WTC11 (cell line): ENCODE measurements around the gene PMFBP1. TPM values are rescaled to one million over a fixed set of nuclear protein-coding genes. Genes with fewer than 3 reads are reported as not detected.

ENCODE experiments used
- ATAC-seq: fragments of 200-7000 bp; cut with Tn5 transposase; 2 replicates; pipeline ENCODE4 v1.10.0; 2021; ENCODE audit warnings: mild to moderate bottlenecking, moderate library complexity
- CTCF ChIA-PET: fragments of 300-600 bp; sonication (Branson Sonifier 250); formaldehyde crosslinking; loops from one replicate; lab custom pipeline; 2021; ENCODE audit warnings: antibody characterized with exemption; lab: Charles Lee
- POLR2A ChIA-PET: fragments of 350-600 bp; sonication (Branson Sonifier 250); formaldehyde crosslinking; loops from one replicate; lab custom pipeline; 2021; ENCODE audit warnings: antibody characterized with exemption; lab: Charles Lee
- DNase-seq: peaks from one replicate; pipeline ENCODE4 v3.0.0; 2021; ENCODE audit warnings: low spot score
- H3K27ac Mint-ChIP-seq: 2 replicates; pipeline ENCODE4 v1.8.0; 2021; ENCODE audit warnings: mixed read lengths
- H3K27me3 Mint-ChIP-seq: 2 replicates; pipeline ENCODE4 v1.8.0; 2021; ENCODE audit warnings: low read depth, mild to moderate bottlenecking, moderate library complexity, mixed read lengths
- H3K36me3 Mint-ChIP-seq: 2 replicates; pipeline ENCODE4 v1.8.0; 2021; ENCODE audit warnings: mixed read lengths
- H3K4me1 Mint-ChIP-seq: 2 replicates; pipeline ENCODE4 v1.8.0; 2022; ENCODE audit warnings: mixed read lengths
- H3K4me3 Mint-ChIP-seq: 2 replicates; pipeline ENCODE4 v1.8.0; 2021; ENCODE audit warnings: mild to moderate bottlenecking, moderate library complexity, mixed read lengths
- H3K9me3 Mint-ChIP-seq: 2 replicates; pipeline ENCODE4 v1.8.0; 2021; ENCODE audit warnings: mixed read lengths
- ATF3 ChIP-seq: sonication (generic); formaldehyde crosslinking; conservative IDR thresholded peaks from 2 replicates; pipeline ENCODE4 v1.8.1; 2022; ENCODE audit warnings: mild to moderate bottlenecking, missing genetic modification reagents
- ELF4 ChIP-seq: sonication (generic); formaldehyde crosslinking; IDR thresholded peaks from 2 replicates; pipeline ENCODE4 v1.8.1; 2022; ENCODE audit warnings: low read depth, mild to moderate bottlenecking, moderate library complexity, missing genetic modification reagents
- EMX1 ChIP-seq: fragments of 250-450 bp; sonication (Bioruptor Pico); IDR thresholded peaks from 2 replicates; pipeline ENCODE4 v1.8.0; 2021; ENCODE audit warnings: mild to moderate bottlenecking
- ETV6 ChIP-seq: sonication (generic); formaldehyde crosslinking; IDR thresholded peaks from 2 replicates; pipeline ENCODE4 v1.8.1; 2022; ENCODE audit warnings: mild to moderate bottlenecking, missing genetic modification reagents
- SOX15 ChIP-seq: fragments of 250-450 bp; sonication (Bioruptor Pico); IDR thresholded peaks from 2 replicates; pipeline ENCODE4 v1.9.0; 2021; ENCODE audit warnings: mild to moderate bottlenecking
- STAT6 ChIP-seq: sonication (generic); formaldehyde crosslinking; conservative IDR thresholded peaks from 2 replicates; pipeline ENCODE4 v1.8.1; 2023; ENCODE audit warnings: mild to moderate bottlenecking, low read depth, missing genetic modification reagents, moderate library complexity
- TCF7 ChIP-seq: sonication (generic); formaldehyde crosslinking; IDR thresholded peaks from 2 replicates; pipeline ENCODE4 v1.8.0; 2022; ENCODE audit warnings: mild to moderate bottlenecking, low read depth, missing genetic modification reagents, moderate library complexity
- TEAD4 ChIP-seq: sonication (generic); formaldehyde crosslinking; IDR thresholded peaks from 2 replicates; pipeline ENCODE4 v1.8.0; 2022; ENCODE audit warnings: mild to moderate bottlenecking, missing genetic modification reagents
- USF2 ChIP-seq: sonication (generic); formaldehyde crosslinking; IDR thresholded peaks from 2 replicates; pipeline ENCODE4 v1.8.1; 2023; ENCODE audit warnings: mild to moderate bottlenecking, missing genetic modification reagents, moderate library complexity
- ZNF121 ChIP-seq: sonication (generic); formaldehyde crosslinking; IDR thresholded peaks from 2 replicates; pipeline ENCODE4 v1.8.0; 2023; ENCODE audit warnings: missing genetic modification reagents
- ZNF232 ChIP-seq: sonication (generic); formaldehyde crosslinking; IDR thresholded peaks from 2 replicates; pipeline ENCODE4 v1.8.0; 2022; ENCODE audit warnings: mild to moderate bottlenecking, missing genetic modification reagents
- ZNF263 ChIP-seq: sonication (generic); formaldehyde crosslinking; IDR thresholded peaks from 2 replicates; pipeline ENCODE4 v1.8.1; 2022; ENCODE audit warnings: low read depth, mild to moderate bottlenecking, moderate library complexity, missing genetic modification reagents
- ZNF423 ChIP-seq: fragments of 250-450 bp; sonication (Bioruptor Pico); IDR thresholded peaks from 2 replicates; pipeline ENCODE4 v2.1.2; 2022; ENCODE audit warnings: mild to moderate bottlenecking, moderate library complexity
- ZNF671 ChIP-seq: fragments of 250-450 bp; sonication (Bioruptor Pico); IDR thresholded peaks from 2 replicates; pipeline ENCODE4 v1.8.0; 2021; ENCODE audit warnings: mild to moderate bottlenecking
- total RNA-seq: library from RNA; stranded (reverse); gene quantifications from 3 replicates; pipeline ENCODE4 v1.2.3, GENCODE V29; 2021
- TF ChIP-seq, protein P1 (sequence below): fragments of 250-450 bp; sonication (Bioruptor Pico); IDR thresholded peaks from 2 replicates; pipeline ENCODE4 v1.9.0; 2021; ENCODE audit warnings: mild to moderate bottlenecking
- TF ChIP-seq, protein P2 (sequence below): sonication (generic); formaldehyde crosslinking; IDR thresholded peaks from 2 replicates; pipeline ENCODE4 v1.8.1; 2023; ENCODE audit warnings: mild to moderate bottlenecking, missing genetic modification reagents

PMFBP1 gene
- total RNA-seq, 1 experiment from 2014 or later = 1.9 TPM

GRCh38 chr16:72105978-72106377, 66.0 kb downstream of the PMFBP1 start:
- peaks cover 91% of the 10 kb centered on the region for H3K36me3 Mint-ChIP-seq
- CTCF ChIA-PET = no interaction called here
- DNase-seq = no peak

DNA sequence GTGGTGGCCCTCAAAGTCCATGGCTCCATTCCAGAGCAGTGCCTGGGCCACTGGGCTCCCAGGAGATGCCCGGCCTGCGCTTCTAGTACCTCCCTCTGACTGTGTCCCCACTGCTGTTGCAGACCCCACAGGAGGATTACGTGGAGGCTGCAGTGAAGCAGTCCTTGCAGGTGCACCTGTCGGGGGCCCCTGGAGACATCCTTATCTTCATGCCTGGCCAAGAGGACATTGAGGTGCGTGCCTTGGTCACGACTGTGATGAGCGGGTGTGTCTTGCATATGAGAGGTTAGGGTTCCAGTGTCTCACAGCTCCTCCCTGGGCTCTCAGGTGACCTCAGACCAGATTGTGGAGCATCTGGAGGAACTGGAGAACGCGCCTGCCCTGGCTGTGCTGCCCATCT, 67.0 kb downstream of the PMFBP1 start:
- Mint-ChIP-seq H3K27ac (no peak overlapping the region), H3K4me3 (no peak overlapping the region), H3K27me3 (no peaks in the 10 kb centered on the region; the same call in 1 of the 2 replicates), H3K36me3 (peaks cover 90% of the 10 kb centered on the region), H3K9me3 (no peaks in the 10 kb centered on the region), H3K4me1 (no peaks in the 10 kb centered on the region)
- no peak for TF ChIP-seq SOX15 (CRISPR knock-in tag)
- no peak for TF ChIP-seq EMX1 (CRISPR knock-in tag)
- no peak for TF ChIP-seq ATF3 (CRISPR knock-in tag)
- DNase-seq = no peak
- no peak for ATAC-seq
- POLR2A ChIA-PET = no interaction called here
- CTCF ChIA-PET = no interaction called here

More at GRCh38 chr16:72105978-72106377, 66.0 kb downstream of the PMFBP1 start:
- ATAC-seq = no peak
- POLR2A ChIA-PET = no interaction called here
- no peaks in the 10 kb centered on the region for H3K4me1 Mint-ChIP-seq
- H3K27ac Mint-ChIP-seq = no peak overlapping the region
- no peaks in the 10 kb centered on the region for H3K9me3 Mint-ChIP-seq
- H3K27me3 Mint-ChIP-seq = no peaks in the 10 kb centered on the region; the same call in 1 of the 2 replicates
- TF ChIP-seq, protein P1, sequence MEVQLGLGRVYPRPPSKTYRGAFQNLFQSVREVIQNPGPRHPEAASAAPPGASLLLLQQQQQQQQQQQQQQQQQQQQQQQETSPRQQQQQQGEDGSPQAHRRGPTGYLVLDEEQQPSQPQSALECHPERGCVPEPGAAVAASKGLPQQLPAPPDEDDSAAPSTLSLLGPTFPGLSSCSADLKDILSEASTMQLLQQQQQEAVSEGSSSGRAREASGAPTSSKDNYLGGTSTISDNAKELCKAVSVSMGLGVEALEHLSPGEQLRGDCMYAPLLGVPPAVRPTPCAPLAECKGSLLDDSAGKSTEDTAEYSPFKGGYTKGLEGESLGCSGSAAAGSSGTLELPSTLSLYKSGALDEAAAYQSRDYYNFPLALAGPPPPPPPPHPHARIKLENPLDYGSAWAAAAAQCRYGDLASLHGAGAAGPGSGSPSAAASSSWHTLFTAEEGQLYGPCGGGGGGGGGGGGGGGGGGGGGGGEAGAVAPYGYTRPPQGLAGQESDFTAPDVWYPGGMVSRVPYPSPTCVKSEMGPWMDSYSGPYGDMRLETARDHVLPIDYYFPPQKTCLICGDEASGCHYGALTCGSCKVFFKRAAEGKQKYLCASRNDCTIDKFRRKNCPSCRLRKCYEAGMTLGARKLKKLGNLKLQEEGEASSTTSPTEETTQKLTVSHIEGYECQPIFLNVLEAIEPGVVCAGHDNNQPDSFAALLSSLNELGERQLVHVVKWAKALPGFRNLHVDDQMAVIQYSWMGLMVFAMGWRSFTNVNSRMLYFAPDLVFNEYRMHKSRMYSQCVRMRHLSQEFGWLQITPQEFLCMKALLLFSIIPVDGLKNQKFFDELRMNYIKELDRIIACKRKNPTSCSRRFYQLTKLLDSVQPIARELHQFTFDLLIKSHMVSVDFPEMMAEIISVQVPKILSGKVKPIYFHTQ (CRISPR knock-in tag) = no peak
- no peak for TF ChIP-seq ZNF671
- TF ChIP-seq TCF7 (CRISPR knock-in tag) = no peak
- TF ChIP-seq, protein P2, sequence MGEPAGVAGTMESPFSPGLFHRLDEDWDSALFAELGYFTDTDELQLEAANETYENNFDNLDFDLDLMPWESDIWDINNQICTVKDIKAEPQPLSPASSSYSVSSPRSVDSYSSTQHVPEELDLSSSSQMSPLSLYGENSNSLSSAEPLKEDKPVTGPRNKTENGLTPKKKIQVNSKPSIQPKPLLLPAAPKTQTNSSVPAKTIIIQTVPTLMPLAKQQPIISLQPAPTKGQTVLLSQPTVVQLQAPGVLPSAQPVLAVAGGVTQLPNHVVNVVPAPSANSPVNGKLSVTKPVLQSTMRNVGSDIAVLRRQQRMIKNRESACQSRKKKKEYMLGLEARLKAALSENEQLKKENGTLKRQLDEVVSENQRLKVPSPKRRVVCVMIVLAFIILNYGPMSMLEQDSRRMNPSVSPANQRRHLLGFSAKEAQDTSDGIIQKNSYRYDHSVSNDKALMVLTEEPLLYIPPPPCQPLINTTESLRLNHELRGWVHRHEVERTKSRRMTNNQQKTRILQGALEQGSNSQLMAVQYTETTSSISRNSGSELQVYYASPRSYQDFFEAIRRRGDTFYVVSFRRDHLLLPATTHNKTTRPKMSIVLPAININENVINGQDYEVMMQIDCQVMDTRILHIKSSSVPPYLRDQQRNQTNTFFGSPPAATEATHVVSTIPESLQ (CRISPR knock-in tag) = no peak
- TF ChIP-seq USF2 = no peak
- no peak for TF ChIP-seq TEAD4 (CRISPR knock-in tag)
- TF ChIP-seq ZNF263 = no peak
- TF ChIP-seq ZNF423 (CRISPR knock-in tag) = no peak
- TF ChIP-seq ETV6 = no peak
- no peak for TF ChIP-seq STAT6 (CRISPR knock-in tag)
- no peak for TF ChIP-seq ZNF121 (CRISPR knock-in tag)
- no peak for TF ChIP-seq ZNF232
- no peak for TF ChIP-seq ELF4 (CRISPR knock-in tag)
- no peak overlapping the region for H3K4me3 Mint-ChIP-seq
